HG03108 (cell line): Measurements from ENCODE around the gene NBL1.

Experiments used
- ATAC-seq: cut with Tn5 transposase; IDR thresholded peaks from one replicate; pipeline ENCODE4 v1.9.1; 2021; ENCODE audit warnings: moderate library complexity; ENCODE audit not compliant: unreplicated experiment

The NBL1 gene

DNA sequence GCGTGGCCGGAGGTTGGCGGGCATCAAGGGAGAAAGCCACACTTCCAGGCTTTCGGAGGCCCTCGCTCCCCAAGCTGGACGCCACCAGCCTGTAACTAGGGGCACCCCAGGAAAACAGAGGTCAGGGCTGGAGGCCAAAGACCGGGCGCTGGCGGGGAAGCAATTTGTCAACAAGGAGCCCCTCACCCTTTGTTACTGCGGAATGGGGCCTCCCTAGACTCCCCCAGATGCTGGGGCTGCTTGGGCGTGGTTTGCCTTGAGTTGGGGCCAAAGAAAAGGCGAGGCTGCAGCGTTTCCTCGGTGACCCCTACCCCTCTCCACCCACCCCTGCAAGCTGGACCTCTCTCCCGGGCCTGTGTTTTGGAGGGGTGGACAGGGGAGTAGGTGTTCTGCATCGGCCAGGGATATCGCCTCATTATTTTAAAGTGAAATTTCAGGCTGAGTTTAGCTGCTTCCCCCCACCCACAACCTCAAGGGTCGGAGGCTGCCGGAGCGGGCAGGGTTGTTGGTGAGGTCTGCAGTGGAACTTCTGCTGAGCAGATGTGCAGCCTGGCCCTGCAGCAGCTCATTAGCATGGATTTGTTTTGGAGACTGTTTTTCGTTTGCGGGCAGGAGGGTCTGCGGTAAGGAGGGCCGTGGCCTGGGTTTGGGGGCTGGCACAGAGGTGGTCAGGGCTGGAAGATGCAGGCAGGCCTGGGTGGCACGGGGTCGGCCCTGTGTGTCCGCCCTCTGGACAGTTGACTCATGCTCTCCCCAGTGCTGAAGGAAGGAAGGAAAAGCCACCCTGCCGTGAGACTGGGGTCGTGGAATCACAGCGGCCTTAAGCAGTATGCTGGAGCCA is 1.5 kb downstream of the NBL1 start:
- ATAC-seq = no peak

DNA sequence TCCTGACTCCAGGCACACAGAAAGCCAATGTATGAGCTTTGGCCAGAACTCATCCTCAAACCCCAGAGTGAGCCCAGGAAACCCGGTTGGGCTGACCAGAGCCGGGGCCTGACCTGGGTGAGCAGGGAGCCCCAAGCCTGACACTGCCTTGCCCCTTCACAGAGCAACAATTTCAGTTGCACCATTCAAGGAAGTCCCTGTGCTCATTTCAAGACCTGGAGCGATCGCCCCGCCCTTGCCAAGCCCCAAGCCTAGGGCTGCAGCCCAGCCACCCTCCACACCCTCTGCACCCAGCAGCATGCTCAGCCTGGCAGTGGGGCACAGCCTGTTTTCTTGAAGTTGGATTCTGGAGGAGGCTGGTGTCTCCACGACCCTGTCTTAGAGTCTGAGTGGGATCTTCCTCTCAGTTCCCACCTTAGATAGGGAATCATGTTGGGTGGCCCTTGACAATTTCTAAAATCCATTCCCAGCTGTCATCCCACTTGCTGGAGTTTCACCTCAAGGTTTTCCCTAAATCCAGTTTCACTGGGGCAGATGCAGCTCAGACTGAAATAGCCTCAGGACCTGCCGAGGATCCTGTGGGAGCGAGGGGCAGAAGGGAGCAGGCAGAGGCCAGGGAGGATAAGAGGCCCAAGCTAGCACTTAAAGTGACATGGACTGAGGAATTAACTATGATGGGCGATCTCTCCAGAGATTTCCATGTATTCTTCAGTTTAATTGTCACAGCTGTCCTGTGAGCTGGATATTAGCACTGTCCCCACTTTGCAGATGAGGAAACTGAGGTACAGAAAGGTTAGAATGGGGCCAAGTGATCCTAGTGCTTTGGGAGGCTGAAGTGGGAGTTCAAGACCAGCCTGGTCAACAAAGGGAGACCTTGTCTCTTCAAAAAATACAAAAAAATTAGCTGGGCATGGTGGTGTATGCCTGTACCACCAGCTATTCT is 2.5 kb downstream of the NBL1 start:
- no peak for ATAC-seq

DNA sequence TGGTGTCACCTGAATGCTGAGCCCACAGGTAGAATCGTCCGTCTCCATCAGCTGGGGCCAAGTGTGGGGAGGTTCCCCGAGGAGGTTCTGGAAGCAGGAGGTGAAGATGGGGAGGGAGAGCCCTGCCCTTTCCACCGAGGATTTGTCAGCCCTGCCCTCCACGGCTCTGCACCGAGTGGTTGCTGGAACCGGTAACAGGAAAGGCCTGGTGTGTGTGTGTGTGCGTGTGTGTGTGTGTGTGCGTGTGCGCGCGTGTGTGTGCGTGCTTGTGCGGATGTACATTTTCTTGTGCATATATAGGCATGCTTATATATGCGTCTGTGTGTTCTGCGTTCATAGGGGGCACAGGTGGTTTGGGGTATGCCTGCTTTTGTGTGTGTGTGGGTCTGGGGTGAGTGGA is 3.5 kb downstream of the NBL1 start:
- ATAC-seq = no peak

DNA sequence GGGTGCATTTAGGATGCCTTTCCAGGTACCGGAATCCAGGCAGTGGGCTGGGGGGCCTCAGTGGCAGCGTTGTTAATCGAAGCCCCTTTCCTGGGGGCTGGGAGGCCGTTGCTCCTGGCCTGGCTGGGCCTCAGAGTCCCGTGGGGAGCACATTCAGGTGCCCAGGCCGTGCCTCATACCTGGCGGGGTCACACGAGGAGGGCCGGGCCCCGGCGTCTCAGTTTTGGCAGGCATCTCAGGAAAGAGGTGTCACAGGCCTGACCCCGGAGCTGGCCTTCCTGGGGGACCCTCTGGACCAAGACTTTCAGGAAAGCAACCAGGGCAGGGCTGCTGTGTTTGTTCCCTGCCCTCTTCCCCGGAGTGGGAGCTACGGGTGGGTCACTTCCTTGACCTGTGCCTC is 4.1 kb downstream of the NBL1 start:
- ATAC-seq = no peak

DNA sequence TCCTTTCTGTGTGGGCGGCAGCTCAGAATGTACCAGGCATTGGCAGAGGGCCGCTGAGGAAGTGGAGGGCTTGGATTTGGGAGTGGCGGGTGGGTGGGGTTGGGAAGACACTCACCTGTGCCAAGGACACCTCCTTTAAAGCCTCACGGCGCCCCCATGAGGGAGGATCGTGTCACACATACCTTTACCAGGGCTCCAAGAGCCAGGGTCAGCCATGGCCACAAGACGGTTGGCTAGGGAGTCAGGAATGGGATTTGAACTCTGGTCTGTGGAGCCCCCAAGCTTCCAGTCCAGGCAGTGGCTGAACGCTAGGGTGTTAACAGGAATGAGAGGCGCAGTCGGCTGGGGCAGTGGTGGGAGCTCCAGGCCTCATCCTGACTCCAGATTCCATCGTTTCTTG is 4.6 kb downstream of the NBL1 start:
- ATAC-seq = no peak

DNA sequence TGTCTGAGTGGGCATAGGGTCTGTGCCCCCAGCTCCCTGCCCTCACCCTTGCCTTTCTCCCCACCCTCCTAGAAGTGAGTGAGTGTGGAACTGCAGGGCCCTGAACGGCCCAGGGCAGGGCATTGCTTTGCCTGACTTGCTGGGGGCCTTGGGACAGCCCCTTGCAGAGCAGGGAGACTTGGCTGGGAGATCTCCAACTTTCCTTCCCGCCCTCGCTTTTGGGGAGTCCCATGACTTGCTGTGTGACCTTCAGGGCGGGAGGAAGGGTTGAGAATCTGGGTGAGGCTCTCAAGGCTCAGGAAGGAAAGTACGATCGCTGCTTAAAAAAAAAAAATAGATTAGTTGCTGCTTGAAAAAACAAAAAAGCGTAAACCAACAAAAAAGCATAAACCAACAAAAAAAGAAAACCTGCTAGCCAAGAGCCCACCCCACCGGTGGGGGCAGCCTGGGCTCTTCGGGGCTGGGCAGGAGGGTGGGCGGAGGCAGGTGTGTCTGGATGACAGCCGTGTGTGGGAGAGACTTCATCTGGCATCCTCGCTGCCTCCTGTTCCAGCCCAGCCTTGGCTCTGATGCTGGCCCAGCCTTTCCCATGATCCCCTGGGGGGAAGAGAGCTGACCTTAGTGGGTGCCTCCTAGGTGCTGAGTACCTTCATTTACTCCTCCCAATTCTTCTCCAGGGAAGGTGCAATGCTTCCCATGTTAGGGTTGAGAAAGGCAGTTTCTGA is 6.5 kb downstream of the NBL1 start:
- ATAC-seq = no peak

DNA sequence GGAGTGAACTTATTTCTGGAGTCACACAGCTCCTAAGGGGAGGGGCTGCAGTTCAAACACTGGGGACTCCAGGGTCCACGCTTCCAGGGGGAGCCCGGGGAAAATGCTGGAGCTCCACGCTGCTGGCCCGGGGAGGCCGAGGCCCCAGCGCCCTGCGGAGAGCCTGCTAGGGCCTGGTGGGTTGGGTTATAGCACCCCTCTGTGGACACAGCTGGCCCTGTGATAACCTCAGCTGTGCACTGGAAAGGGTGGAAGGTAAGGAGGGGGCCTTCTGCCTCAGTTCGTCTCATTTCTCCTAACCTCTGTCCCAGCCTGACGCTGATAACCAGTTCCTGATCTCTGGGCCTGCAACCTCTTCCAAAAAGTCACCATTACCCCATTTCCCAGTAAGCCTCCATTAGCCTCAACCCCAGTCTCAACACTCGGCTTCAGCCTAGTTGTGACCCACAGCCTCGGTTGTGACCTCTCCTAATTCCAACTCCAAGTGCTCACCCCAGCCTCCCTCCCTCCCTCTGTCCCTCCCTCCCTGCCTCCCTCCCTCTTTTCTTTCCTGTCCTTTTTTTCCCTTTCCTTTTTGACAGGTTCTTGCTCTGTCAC is 7.1 kb downstream of the NBL1 start:
- ATAC-seq = no peak

DNA sequence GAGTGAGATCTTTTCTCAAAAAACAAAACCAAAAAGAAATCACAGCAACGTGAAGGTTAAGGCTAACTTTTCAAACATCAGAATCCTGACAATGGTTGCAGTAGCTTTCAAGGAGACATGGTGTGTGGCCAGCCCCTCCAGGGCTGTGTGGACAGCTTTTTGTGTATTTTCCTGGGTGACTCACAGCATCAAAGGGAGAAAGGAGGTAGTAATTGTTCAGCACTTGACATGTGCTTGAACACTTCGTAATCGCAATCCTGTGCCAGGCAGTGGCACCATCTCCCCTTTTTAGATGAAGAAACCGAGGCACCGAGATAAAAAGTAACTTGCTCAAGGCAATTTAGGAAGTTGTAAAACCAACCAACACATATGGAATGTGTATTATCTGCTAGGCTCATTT is 10.3 kb downstream of the NBL1 start:
- ATAC-seq = no peak

DNA sequence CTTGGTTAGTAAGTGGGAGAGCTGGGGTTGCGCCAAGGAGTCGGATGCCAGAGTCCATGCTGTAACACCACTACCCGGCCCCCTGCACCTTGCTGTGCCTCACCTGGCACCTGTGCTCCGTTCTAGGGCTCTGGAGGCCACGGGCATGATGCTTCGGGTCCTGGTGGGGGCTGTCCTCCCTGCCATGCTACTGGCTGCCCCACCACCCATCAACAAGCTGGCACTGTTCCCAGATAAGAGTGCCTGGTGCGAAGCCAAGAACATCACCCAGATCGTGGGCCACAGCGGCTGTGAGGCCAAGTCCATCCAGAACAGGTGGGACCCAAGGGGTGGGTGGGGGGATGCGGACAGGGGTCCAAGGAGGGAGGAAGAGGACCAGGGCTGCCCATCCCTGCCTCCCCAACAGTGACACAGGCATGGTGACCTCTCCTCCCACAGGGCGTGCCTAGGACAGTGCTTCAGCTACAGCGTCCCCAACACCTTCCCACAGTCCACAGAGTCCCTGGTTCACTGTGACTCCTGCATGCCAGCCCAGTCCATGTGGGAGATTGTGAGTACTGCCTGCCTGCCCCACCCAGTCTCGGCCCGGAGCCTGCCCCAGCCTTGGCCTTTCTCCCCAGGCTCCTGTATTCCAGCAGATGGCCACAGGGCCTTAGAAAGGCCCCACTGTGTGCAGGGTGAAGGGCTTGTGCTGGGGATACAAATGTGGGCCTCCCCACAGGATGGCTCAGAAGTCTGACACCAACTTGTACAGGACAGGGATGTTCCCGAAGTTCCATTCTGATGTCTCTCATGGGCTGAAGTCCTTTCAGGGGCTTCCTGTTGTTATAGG is 11.0 kb downstream of the NBL1 start:
- ATAC-seq = no peak

DNA sequence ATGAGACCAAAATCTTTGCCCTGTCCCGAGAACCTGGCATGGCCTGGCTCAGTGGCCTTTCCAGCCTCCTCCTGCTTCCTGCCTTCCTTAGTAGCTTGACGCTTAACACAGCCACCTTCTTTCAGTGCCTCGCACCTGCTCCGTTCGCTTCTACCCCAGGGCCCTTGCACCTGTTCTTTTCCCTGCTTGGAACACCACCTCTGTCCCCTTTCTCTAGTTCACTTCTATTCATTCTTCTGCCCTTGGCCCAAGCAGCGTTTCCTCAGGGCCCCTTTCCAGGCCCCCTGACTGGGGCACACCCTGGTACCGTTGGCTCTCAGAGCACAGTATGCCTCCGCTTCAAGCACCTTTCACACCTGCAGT is 11.6 kb downstream of the NBL1 start:
- no peak for ATAC-seq

DNA sequence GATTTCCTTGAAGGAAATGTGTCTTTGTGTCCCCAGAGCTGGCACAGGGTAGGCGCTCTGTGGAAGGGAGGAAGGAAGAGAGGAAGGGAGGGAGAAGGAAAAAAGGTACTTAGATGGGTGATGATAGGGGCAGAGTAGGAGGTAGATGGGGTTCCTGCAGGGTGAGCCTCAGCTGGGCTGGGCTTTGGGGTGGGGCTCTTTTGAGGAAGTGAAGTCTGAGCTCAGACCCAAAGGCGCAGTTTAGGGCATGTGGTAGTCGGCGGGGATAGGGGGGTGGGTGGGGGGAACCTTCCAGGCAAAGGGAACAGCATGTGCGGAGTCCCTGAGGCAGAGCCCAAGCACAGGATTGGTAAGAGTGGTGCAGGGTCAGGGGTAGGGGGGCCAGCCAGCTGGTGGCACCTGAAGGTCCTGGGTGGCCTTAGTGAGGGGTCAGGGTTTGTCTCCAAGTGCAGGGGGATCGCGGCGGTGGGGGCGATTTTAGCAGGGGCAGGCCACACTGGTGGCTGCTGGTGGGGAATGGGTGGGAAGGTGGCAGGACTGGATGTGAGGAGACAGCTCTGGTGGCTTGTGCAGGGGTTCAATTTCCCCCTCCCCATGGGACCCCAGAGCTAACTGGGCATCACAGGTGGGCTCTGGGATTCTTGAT is 12.1 kb downstream of the NBL1 start:
- ATAC-seq = no peak

DNA sequence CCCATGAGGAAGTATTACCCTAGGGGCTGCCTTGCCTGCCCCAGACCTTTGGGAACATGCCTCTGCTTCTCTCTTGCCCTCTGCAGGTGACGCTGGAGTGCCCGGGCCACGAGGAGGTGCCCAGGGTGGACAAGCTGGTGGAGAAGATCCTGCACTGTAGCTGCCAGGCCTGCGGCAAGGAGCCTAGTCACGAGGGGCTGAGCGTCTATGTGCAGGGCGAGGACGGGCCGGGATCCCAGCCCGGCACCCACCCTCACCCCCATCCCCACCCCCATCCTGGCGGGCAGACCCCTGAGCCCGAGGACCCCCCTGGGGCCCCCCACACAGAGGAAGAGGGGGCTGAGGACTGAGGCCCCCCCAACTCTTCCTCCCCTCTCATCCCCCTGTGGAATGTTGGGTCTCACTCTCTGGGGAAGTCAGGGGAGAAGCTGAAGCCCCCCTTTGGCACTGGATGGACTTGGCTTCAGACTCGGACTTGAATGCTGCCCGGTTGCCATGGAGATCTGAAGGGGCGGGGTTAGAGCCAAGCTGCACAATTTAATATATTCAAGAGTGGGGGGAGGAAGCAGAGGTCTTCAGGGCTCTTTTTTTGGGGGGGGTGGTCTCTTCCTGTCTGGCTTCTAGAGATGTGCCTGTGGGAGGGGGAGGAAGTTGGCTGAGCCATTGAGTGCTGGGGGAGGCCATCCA is 12.8 kb downstream of the NBL1 start:
- ATAC-seq = no peak

DNA sequence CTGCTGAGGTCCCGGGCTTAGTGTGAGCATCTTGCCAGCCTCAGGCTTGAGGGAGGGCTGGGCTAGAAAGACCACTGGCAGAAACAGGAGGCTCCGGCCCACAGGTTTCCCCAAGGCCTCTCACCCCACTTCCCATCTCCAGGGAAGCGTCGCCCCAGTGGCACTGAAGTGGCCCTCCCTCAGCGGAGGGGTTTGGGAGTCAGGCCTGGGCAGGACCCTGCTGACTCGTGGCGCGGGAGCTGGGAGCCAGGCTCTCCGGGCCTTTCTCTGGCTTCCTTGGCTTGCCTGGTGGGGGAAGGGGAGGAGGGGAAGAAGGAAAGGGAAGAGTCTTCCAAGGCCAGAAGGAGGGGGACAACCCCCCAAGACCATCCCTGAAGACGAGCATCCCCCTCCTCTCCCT is 13.4 kb downstream of the NBL1 start:
- ATAC-seq = no peak

DNA sequence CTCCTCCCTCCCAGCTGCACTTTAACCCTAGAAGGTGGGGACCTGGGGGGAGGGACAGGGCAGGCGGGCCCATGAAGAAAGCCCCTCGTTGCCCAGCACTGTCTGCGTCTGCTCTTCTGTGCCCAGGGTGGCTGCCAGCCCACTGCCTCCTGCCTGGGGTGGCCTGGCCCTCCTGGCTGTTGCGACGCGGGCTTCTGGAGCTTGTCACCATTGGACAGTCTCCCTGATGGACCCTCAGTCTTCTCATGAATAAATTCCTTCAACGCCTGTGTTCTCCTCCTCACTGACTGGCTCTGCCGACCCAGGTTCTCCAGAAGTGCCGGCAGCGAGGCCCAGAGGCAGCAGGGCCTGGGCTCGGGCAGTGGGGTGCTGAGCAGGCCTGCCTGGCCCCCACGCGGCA is 14.1 kb downstream of the NBL1 start:
- no peak for ATAC-seq

DNA sequence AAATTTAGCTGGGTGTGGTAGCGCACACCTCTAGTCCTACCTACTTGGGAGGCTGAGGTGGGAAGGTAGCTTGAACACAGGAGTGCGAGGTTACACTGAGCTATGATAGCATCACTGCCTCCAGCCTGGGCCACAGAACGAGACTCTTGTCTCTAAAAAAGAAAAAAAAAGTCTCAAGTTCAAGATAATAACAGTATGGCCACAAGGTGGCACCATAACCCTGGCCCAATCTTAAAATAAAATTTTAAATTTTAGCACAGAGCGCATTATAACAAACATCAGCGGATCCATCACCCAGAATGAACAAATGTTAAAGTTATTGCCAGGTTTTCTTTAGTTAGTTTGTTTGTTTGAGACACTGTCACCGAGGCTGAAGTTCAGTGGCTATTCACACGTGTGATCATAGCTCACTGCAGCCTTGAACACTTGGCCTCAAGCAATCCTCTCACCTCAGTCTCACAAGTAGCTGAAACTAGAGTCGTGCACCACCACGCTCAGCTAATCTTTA is 17.7 kb downstream of the NBL1 start:
- ATAC-seq = no peak

DNA sequence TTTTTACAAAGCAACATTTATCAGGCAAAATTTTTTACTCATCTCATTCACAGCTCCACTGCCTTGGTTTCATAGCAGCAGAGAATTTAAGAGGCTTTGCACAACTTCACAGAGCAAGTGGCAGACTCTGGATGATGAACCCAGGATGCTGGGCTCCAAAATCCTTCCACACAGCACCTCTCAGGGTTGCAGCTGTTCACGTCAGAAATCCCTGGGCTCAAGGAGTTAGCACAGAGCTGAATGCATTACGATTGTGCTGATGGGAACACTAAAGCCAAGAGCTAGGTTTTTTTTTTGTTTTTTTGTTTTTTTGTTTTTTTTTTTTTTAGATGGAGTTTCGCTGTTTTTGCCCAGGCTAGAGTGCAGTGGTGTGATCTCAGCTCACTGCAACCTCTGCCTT is 18.2 kb downstream of the NBL1 start:
- ATAC-seq = no peak

DNA sequence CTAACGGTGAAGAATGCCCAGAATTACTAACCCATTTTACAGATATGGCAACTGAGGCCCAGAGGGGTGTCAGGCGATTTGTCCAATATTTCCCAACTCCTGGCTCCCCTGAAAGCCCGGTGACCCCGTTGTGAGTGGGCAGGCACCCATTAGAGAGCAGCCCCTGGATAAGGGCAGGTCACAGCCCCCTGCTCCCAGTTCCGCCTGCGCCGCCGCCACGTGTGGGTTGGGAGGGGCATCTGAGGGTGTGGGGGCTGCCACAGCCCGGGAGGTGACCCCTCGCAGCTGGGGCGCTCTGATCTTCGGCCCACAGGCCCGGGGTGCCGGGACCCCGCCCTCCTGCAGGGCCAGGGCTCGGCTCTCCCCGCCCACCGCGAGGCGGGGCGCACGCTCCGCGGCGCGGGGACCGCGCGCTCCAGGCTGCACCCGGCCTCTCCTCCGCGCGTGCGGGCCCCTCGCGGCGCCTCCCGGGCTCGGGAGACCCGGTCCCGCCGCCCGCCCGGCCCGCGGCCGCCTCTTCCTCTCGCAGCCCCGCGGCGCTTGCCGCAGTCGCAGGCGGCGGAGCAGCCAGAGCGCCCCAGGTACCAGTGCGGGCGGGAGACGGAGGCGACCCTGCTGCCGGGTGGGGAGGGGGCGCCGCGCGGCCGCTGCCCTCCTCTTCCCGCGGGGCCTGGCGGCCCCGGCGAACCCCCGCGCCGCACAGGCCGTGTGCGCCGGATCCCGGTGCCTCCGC is 20.5 kb downstream of the NBL1 start, which contains the start of gene HTR6:
HTR6 (plus strand) TSS at position 423 of the 733 bp plus-strand sequence. CDS start 879 bp downstream, outside the sequence.
- ATAC-seq = no peak

DNA sequence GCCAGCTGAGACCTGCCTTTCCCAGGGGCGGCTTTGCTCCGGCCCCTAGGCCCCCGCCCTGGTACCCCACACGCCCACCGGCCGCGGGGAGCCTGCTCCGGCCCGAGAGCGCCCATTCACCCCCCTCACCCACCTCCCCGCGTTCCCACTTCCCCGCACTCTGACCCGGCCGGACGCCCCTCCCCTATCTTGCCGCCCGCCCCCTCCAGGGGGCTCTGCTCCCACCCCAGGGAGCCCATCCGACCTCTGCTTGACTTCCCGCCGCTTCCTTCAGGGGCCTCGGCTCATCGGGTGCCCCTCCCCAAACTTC is 21.0 kb downstream of the NBL1 start:
- ATAC-seq = no peak
